GM19452 (cell line): ENCODE measurements around the gene SCT.

Experiments
- ATAC-seq: cut with Tn5 transposase; IDR thresholded peaks from one replicate; pipeline ENCODE4 v1.9.1; 2021; ENCODE audit not compliant: unreplicated experiment

Gene SCT

GRCh38 chr11:611001-611996 lies 15.7 kb downstream of the SCT start:
- no peak for ATAC-seq

- ATAC-seq: no peak
Observed at GRCh38 chr11:610146-610801, 16.7 kb downstream of the SCT start.

- no peak for ATAC-seq
Observed at GRCh38 chr11:609341-609811, 17.6 kb downstream of the SCT start.

- ATAC-seq: no peak
Observed at GRCh38 chr11:608791-609251, 18.2 kb downstream of the SCT start.

GRCh38 chr11:607971-608659 lies 18.9 kb downstream of the SCT start:
- ATAC-seq: no peak

- ATAC-seq: no peak
Observed at GRCh38 chr11:607020-607780, 19.8 kb downstream of the SCT start.

- ATAC-seq: no peak
Observed at GRCh38 chr11:606245-606644, 20.7 kb downstream of the SCT start.

GRCh38 chr11:605286-606129 lies 21.5 kb downstream of the SCT start:
- ATAC-seq: no peak

- ATAC-seq: no peak
Observed at GRCh38 chr11:603154-603553, 23.8 kb downstream of the SCT start.

GRCh38 chr11:601573-602245 lies 25.3 kb downstream of the SCT start:
- ATAC-seq: no peak

GRCh38 chr11:598005-598680 lies 28.8 kb downstream of the SCT start:
- ATAC-seq: no peak

GRCh38 chr11:597166-597725 lies 29.7 kb downstream of the SCT start:
- ATAC-seq: no peak

GRCh38 chr11:596374-596773 lies 30.6 kb downstream of the SCT start:
- no peak for ATAC-seq

GRCh38 chr11:595400-595799 lies 31.6 kb downstream of the SCT start:
- no peak for ATAC-seq

GRCh38 chr11:593347-593746 lies 33.6 kb downstream of the SCT start:
- ATAC-seq: no peak

- ATAC-seq: no peak
Observed at GRCh38 chr11:592918-593317, 34.1 kb downstream of the SCT start.

- ATAC-seq: no peak
Observed at GRCh38 chr11:592501-592900, 34.5 kb downstream of the SCT start.

- no peak for ATAC-seq
Observed at GRCh38 chr11:590997-591396, 36.0 kb downstream of the SCT start.
